PC-9 (cell line): ENCODE data around the gene RASGEF1B. TPM values are rescaled to one million over a fixed set of nuclear protein-coding genes. Genes with fewer than 3 reads are reported as not detected.

Experiments
- BruUV-seq: library from RNA; stranded (reverse); fragments of 400-500 nt; replicated peaks from 2 replicates; lab custom pipeline; 2021; lab: Mats Ljungman, UMichigan
- CTCF ChIA-PET: fragments of 300-600 bp; sonication (Branson Sonifier 250); formaldehyde crosslinking; loops from one replicate; lab custom pipeline; 2022; ENCODE audit warnings: antibody characterized with exemption; lab: Charles Lee
- POLR2A ChIA-PET: fragments of 300-600 bp; sonication (Branson Sonifier 250); formaldehyde crosslinking; loops from one replicate; lab custom pipeline; 2022; ENCODE audit warnings: antibody characterized with exemption; ENCODE audit not compliant: unreplicated experiment; lab: Charles Lee
- DNase-seq, 2 experiments: peaks; one replicate each; pipeline versions ENCODE4 v3.0.0 to v3.0.0-alpha.2; 2015 to 2022; ENCODE audit warnings: mixed read lengths in 1 of 2
- H2AFZ ChIP-seq: fragments of 200-600 bp; sonication (generic); 2 replicates; pipeline ENCODE4 v1.8.1; 2017; ENCODE audit warnings: antibody characterized with exemption
- H3F3A ChIP-seq: fragments of 200-600 bp; sonication (generic); 2 replicates; pipeline ENCODE4 v1.8.1; 2017; ENCODE audit warnings: antibody characterized with exemption, mild to moderate bottlenecking, low read depth; ENCODE audit not compliant: insufficient read depth
- H3K27ac ChIP-seq: fragments of 200-600 bp; sonication (generic); 2 replicates; pipeline ENCODE4 v1.6.1; 2016; ENCODE audit warnings: mixed run types
- H3K27me3 ChIP-seq: fragments of 200-600 bp; sonication (generic); 2 replicates; pipeline ENCODE4 v1.6.1; 2016; ENCODE audit warnings: low read depth, mixed run types; ENCODE audit not compliant: insufficient read depth
- H3K36me3 ChIP-seq: fragments of 200-600 bp; sonication (generic); 2 replicates; pipeline ENCODE4 v1.6.1; 2016; ENCODE audit warnings: low read depth, mixed run types
- H3K4me1 ChIP-seq: fragments of 200-600 bp; sonication (generic); replicated peaks from 2 replicates; pipeline ENCODE4 v1.6.1; 2016; ENCODE audit warnings: mixed run types; ENCODE audit not compliant: insufficient read depth
- H3K4me2 ChIP-seq: fragments of 200-600 bp; sonication (generic); 2 replicates; pipeline ENCODE4 v1.6.1; 2017; ENCODE audit warnings: mixed run types
- H3K4me3 ChIP-seq: fragments of 200-600 bp; sonication (generic); 2 replicates; pipeline ENCODE4 v1.6.1; 2016; ENCODE audit warnings: mixed run types
- H3K79me2 ChIP-seq: fragments of 200-600 bp; sonication (generic); 2 replicates; pipeline ENCODE4 v1.6.1; 2017; ENCODE audit warnings: low read depth, mixed run types
- H3K9me2 ChIP-seq: fragments of 200-600 bp; sonication (generic); 2 replicates; pipeline ENCODE4 v1.8.1; 2017; ENCODE audit warnings: mild to moderate bottlenecking; ENCODE audit not compliant: insufficient read depth
- H3K9me3 ChIP-seq: fragments of 200-600 bp; sonication (generic); 2 replicates; pipeline ENCODE4 v1.8.1; 2016; ENCODE audit warnings: low read depth; ENCODE audit not compliant: insufficient read depth
- H4K20me1 ChIP-seq: fragments of 200-600 bp; sonication (generic); 2 replicates; pipeline ENCODE4 v1.8.1; 2017; ENCODE audit not compliant: insufficient read depth
- EZH2 ChIP-seq: fragments of 200-600 bp; sonication (generic); IDR thresholded peaks from 2 replicates; pipeline ENCODE4 v1.8.0; 2017; ENCODE audit warnings: antibody characterized with exemption, low read depth
- intact Hi-C: fragments of 100-400 bp; cut with micrococcal nuclease; formaldehyde crosslinking; loops from one replicate; pipeline ENCODE4 v1.10.0; 2022; ENCODE audit not compliant: unreplicated experiment
- total RNA-seq: library from RNA; stranded (reverse); gene quantifications from 2 replicates; pipeline ENCODE4 v1.2.3, GENCODE V29; 2021
- TF ChIP-seq, protein P1 (sequence below): fragments of 200-600 bp; sonication (generic); conservative IDR thresholded peaks from 2 replicates; pipeline ENCODE4 v1.6.1; 2017; ENCODE audit warnings: mixed run types, antibody characterized with exemption, mild to moderate bottlenecking, moderate library complexity

Gene RASGEF1B
- total RNA-seq, 1 experiment from 2014 or later, result 1.0 TPM

DNA sequence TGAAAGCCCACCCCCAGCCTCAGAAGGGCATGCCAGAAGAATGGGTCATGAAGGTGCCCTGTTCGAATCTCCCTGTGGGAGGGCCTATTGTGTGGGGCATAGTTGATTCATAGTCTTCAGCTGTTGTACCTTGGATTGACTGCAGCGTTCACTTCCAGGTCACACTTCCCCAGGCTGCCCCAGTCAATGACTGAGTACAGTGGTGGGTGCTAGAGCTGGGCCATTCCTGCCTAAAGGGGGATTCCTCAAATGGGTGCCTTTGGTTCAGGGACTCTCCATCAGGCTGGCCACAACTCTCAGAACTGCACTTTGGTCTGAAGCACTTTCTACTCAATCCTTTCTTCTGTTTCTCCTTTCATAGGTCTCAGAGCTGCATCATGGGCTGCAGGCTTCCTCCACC lies 35.0 kb upstream of the RASGEF1B start:
- intact Hi-C loops, result no loop called here
- H3K27ac ChIP-seq, result no peak overlapping the region

DNA sequence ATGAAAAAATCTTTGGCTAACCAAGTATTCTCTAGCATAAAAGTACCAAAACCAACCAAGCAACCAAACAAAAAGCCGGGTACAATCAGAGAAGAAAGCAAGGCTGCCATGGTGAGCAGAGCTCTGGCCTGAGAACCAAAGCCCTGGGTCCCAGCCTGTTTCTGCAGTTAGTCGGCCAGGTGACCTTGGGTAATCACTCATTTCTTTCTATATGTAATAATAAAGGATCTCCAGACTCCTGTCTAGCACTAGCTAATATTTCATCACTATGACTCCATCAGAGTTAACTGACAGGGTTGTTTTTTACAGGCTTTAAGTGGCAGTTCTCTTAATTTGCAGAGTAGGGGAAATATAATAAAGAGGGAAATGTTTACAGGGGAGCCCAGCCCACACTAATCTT lies 34.0 kb upstream of the RASGEF1B start:
- H3K79me2 ChIP-seq, result no peaks in the 10 kb centered on the region
- no peak overlapping the region for H3K4me2 ChIP-seq
- ChIA-PET POLR2A (no interaction called here), CTCF (no interaction called here)
- H2AFZ ChIP-seq, result no peak overlapping the region
- no peaks in the 10 kb centered on the region for H3K9me2 ChIP-seq
- no peaks in the 10 kb centered on the region for H3K9me3 ChIP-seq
- H3K4me1 ChIP-seq, result no peaks in the 10 kb centered on the region
- H4K20me1 ChIP-seq, result no peaks in the 10 kb centered on the region
- H3K27ac ChIP-seq, result no peak overlapping the region
- no peaks in the 10 kb centered on the region for H3F3A ChIP-seq
- TF ChIP-seq, protein P1, sequence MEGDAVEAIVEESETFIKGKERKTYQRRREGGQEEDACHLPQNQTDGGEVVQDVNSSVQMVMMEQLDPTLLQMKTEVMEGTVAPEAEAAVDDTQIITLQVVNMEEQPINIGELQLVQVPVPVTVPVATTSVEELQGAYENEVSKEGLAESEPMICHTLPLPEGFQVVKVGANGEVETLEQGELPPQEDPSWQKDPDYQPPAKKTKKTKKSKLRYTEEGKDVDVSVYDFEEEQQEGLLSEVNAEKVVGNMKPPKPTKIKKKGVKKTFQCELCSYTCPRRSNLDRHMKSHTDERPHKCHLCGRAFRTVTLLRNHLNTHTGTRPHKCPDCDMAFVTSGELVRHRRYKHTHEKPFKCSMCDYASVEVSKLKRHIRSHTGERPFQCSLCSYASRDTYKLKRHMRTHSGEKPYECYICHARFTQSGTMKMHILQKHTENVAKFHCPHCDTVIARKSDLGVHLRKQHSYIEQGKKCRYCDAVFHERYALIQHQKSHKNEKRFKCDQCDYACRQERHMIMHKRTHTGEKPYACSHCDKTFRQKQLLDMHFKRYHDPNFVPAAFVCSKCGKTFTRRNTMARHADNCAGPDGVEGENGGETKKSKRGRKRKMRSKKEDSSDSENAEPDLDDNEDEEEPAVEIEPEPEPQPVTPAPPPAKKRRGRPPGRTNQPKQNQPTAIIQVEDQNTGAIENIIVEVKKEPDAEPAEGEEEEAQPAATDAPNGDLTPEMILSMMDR, result no peak
- no peak for TF ChIP-seq EZH2
- BruUV-seq, result no TSS peak
- intact Hi-C loops, result no loop called here
- H3K4me3 ChIP-seq, result no peak overlapping the region
- no peak for DNase-seq
- H3K27me3 ChIP-seq, result no peaks in the 10 kb centered on the region
- H3K36me3 ChIP-seq, result no peaks in the 10 kb centered on the region

More for the DNA sequence above, 35.0 kb upstream of the RASGEF1B start:
- CTCF ChIA-PET, result no interaction called here
- POLR2A ChIA-PET, result no interaction called here
- no peak for DNase-seq
- H3K4me2 ChIP-seq, result no peak overlapping the region
- H3K4me3 ChIP-seq, result no peak overlapping the region
- no peak overlapping the region for H2AFZ ChIP-seq
- H3K36me3 ChIP-seq, result no peaks in the 10 kb centered on the region
- H3K4me1 ChIP-seq, result no peaks in the 10 kb centered on the region
- no peaks in the 10 kb centered on the region for H4K20me1 ChIP-seq
- no peaks in the 10 kb centered on the region for H3K9me3 ChIP-seq
- H3K79me2 ChIP-seq, result no peaks in the 10 kb centered on the region
- BruUV-seq, result no TSS peak
- H3F3A ChIP-seq, result no peaks in the 10 kb centered on the region
- H3K9me2 ChIP-seq, result no peaks in the 10 kb centered on the region
- no peaks in the 10 kb centered on the region for H3K27me3 ChIP-seq
- TF ChIP-seq EZH2, result no peak
- TF ChIP-seq, protein P1, result no peak

DNA sequence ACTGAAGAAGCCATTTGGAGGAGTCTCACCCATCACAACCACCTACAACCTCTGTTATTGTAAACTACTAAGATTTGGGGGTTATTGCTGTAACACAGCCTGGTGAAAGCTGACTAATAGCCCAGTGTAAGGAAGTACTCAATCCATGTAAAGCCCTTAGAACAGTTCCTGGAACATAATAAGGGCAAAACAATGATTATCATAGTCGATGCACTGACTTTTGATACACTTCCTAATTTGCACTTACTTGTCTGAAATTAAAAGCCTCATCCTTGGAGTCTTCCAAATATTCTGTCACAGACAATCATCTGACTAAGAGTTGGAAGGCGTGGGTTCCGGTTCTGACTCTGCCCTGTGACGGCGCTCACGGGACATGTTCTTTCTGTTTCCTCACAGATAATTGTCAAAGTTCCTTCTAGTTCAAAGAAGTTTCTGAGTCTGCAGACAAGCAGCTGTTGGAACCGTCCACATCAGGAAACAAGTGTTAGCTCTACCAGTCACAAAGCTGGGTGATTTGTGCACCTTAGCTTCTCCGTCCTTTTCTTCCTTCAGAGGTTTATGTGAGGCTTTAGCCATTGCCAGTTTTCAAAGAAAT lies 33.4 kb upstream of the RASGEF1B start:
- Histone ChIP-seq H3K9me3 (no peaks in the 10 kb centered on the region), H3K79me2 (no peaks in the 10 kb centered on the region), H3K4me2 (no peak overlapping the region), H4K20me1 (no peaks in the 10 kb centered on the region), H3K36me3 (no peaks in the 10 kb centered on the region), H3K9me2 (no peaks in the 10 kb centered on the region), H3K27ac (no peak overlapping the region), H2AFZ (no peak overlapping the region), H3K4me3 (no peak overlapping the region), H3F3A (no peaks in the 10 kb centered on the region), H3K4me1 (no peaks in the 10 kb centered on the region), H3K27me3 (no peaks in the 10 kb centered on the region)
- no peak for DNase-seq
- CTCF ChIA-PET, result no interaction called here
- no TSS peak for BruUV-seq
- POLR2A ChIA-PET, result no interaction called here
- intact Hi-C loops, result no loop called here
- TF ChIP-seq, protein P1, result no peak
- TF ChIP-seq EZH2, result no peak
